SJCRH30 (cell line): ENCODE results near the gene VWC2. TPM values are rescaled to one million over a fixed set of nuclear protein-coding genes. Genes with fewer than 3 reads are reported as not detected.

Experiments used
- DNase-seq, 2 experiments: peaks; one replicate each; pipeline ENCODE4 v3.0.0-alpha.2; 2015 to 2020
- H3K27ac ChIP-seq: fragments of 250-450 bp; sonication (Bioruptor Pico); 2 replicates; pipeline ENCODE4 v1.5.1; 2020; ENCODE audit warnings: mild to moderate bottlenecking, moderate library complexity
- H3K27me3 ChIP-seq: fragments of 250-450 bp; sonication (Bioruptor Pico); 2 replicates; pipeline ENCODE4 v1.5.1; 2020; ENCODE audit warnings: mild to moderate bottlenecking, moderate library complexity
- H3K36me3 ChIP-seq: fragments of 250-450 bp; sonication (Bioruptor Pico); 2 replicates; pipeline ENCODE4 v1.5.1; 2020; ENCODE audit warnings: mild to moderate bottlenecking, moderate library complexity
- H3K4me1 ChIP-seq: fragments of 250-450 bp; sonication (Bioruptor Pico); 2 replicates; pipeline ENCODE4 v1.5.1; 2020; ENCODE audit warnings: mild to moderate bottlenecking, moderate library complexity
- H3K4me3 ChIP-seq: fragments of 250-450 bp; sonication (Bioruptor Pico); 2 replicates; pipeline ENCODE4 v1.5.1; 2020; ENCODE audit warnings: mild to moderate bottlenecking, moderate library complexity
- H3K9me3 ChIP-seq: fragments of 250-450 bp; sonication (Bioruptor Pico); replicated peaks from 2 replicates; pipeline ENCODE4 v1.5.1; 2020; ENCODE audit warnings: mild to moderate bottlenecking, moderate library complexity
- total RNA-seq: library from RNA; depleted of rRNA; stranded (reverse); fragments of >200 nt; shearing (Covaris generic); gene quantifications from 2 replicates; pipeline ENCODE4 v1.2.3, GENCODE V29; 2014

VWC2 gene
- total RNA-seq, 1 experiment from 2014 or later: not detected

DNA sequence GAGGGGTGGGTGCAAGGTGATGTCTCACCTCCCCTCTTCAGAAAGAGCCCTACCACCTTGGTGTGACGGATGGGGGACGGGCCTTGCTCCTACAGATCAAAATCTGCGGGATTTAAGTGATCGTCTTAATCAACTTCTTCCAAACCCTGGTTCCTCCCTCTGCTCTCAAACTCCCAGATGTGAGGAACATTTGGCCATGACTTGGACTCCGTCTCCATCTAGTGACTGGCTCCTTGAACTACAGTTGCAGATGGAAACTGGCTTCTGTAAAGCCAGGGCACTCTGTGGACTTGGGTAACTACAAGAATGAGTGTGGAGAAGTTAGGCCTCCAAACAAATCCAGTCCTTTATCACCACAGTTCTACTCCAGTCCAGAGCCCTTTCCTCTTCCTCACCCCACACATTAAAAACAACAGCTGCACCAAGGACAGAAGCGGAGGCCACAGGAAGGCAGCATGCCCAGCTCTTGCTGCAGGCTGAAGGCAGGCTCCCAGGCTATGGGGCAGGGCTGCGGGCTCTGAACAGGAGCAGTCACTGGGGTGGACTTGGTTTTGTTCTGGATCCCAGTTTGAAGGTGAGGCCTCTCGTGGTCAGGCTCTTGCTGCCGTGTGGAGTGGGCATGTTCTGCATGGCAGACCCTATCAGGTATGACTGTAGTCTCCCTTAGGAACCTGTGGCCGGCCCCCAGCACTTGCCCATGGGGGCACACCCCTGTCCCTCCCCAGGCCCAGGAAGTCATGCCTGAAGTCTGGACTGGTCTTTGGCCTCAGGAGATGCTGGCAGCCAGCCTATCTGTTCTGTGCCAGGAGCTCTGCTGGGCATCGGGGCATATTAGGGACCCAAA lies 79.4 kb downstream of the VWC2 start:
- no peak overlapping the region for H3K27ac ChIP-seq
- peak; percentile 22 to 72 for DNase-seq
- H3K36me3 ChIP-seq: no peaks in the 10 kb centered on the region
- no peaks in the 10 kb centered on the region for H3K9me3 ChIP-seq
- no peak overlapping the region for H3K4me3 ChIP-seq
- H3K27me3 ChIP-seq: no peaks in the 10 kb centered on the region; the same call in 1 of the 2 replicates
- H3K4me1 ChIP-seq: no peaks in the 10 kb centered on the region

GRCh38 chr7:49855281-49855980 lies 82.0 kb downstream of the VWC2 start:
- no peaks in the 10 kb centered on the region for H3K9me3 ChIP-seq
- no peak overlapping the region for H3K27ac ChIP-seq
- no peaks in the 10 kb centered on the region for H3K4me1 ChIP-seq
- no peaks in the 10 kb centered on the region for H3K36me3 ChIP-seq
- H3K27me3 ChIP-seq: no peaks in the 10 kb centered on the region
- no peak for DNase-seq
- no peak overlapping the region for H3K4me3 ChIP-seq

DNA sequence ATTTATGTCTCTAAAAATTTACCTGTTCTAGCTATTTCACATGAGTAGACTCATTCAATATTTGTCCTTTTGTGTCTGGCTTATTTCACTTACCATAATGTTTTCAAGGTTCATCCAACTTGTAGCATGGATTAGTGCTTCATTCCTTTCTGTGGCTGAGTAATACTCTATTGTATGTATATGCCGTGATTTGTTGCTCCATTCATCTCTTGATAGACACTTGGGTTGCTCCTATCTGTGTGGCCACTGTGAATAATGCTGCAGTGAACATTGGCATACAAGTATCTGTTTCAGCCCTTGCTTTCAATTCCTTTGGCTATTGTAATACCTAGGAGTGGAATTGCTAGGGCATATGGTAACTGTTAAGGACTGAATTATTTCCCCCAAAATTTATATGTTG lies 86.9 kb downstream of the VWC2 start:
- no peaks in the 10 kb centered on the region for H3K4me1 ChIP-seq
- H3K27me3 ChIP-seq: no peaks in the 10 kb centered on the region
- DNase-seq: no peak
- no peaks in the 10 kb centered on the region for H3K9me3 ChIP-seq
- H3K4me3 ChIP-seq: no peak overlapping the region
- H3K27ac ChIP-seq: no peak overlapping the region
- no peaks in the 10 kb centered on the region for H3K36me3 ChIP-seq

GRCh38 chr7:49866076-49866735 lies 92.8 kb downstream of the VWC2 start:
- no peaks in the 10 kb centered on the region for H3K36me3 ChIP-seq
- H3K27me3 ChIP-seq: no peaks in the 10 kb centered on the region
- no peak overlapping the region for H3K27ac ChIP-seq
- no peaks in the 10 kb centered on the region for H3K4me1 ChIP-seq
- no peak for DNase-seq
- no peaks in the 10 kb centered on the region for H3K9me3 ChIP-seq
- H3K4me3 ChIP-seq: no peak overlapping the region

DNA sequence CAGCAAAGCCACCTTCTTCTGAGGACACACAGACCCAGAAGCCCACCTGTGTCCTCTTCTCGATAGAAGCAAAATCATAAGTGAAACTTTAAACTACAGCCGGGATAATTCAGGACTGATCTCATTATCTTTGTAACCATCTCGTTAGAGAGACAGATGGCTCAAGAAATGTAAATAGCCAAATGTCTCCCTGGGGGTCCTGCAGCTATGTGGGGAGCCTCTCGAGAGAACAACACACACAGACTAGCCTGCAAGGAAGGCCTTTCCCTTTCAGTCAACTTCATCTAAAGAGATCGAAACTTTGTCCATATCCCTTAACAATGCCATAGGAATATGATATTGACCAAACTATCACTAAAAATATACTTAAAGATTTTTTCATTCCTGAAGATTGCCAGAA lies 93.5 kb downstream of the VWC2 start:
- Histone ChIP-seq H3K27me3 (no peaks in the 10 kb centered on the region), H3K4me3 (no peak overlapping the region), H3K4me1 (no peaks in the 10 kb centered on the region), H3K36me3 (no peaks in the 10 kb centered on the region), H3K27ac (no peak overlapping the region), H3K9me3 (no peaks in the 10 kb centered on the region)
- no peak for DNase-seq

- Histone ChIP-seq H3K36me3 (no peaks in the 10 kb centered on the region), H3K9me3 (no peaks in the 10 kb centered on the region), H3K27me3 (no peaks in the 10 kb centered on the region), H3K4me3 (no peak overlapping the region), H3K4me1 (no peaks in the 10 kb centered on the region), H3K27ac (no peak overlapping the region)
- no peak for DNase-seq
Measured at GRCh38 chr7:49873420-49873819, 100.0 kb downstream of the VWC2 start.

DNA sequence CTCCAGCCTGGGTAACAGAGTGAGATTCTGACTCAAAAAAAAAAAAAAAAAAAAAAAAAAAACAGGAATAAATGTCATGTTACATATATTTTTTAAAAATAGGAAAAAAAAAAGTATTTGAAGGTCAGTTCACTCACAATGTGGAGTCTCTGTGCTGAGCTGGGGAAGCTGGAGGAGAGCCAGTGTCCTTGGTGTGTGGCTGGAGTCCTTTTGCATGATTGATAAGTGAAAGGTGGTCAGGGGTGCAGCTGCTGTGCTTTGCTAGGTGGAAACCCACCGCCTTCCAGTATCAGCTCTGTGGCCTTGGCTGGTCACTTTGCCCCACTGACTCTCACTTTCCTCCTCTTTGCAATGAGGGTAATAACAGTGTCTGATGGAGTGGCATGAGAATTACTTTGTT lies 101.9 kb downstream of the VWC2 start:
- H3K27ac ChIP-seq: no peak overlapping the region
- no peaks in the 10 kb centered on the region for H3K4me1 ChIP-seq
- H3K27me3 ChIP-seq: no peaks in the 10 kb centered on the region
- no peaks in the 10 kb centered on the region for H3K9me3 ChIP-seq
- H3K36me3 ChIP-seq: no peaks in the 10 kb centered on the region
- H3K4me3 ChIP-seq: no peak overlapping the region
- DNase-seq: no peak

- Histone ChIP-seq H3K36me3 (no peaks in the 10 kb centered on the region), H3K27me3 (no peaks in the 10 kb centered on the region), H3K4me3 (no peak overlapping the region), H3K9me3 (no peaks in the 10 kb centered on the region), H3K27ac (no peak overlapping the region), H3K4me1 (no peaks in the 10 kb centered on the region)
- DNase-seq: no peak
Measured at GRCh38 chr7:49876202-49876601, 102.8 kb downstream of the VWC2 start.

- no peaks in the 10 kb centered on the region; the same call in 1 of the 2 replicates for H3K27me3 ChIP-seq
- H3K27ac ChIP-seq: no peak overlapping the region
- H3K4me3 ChIP-seq: no peak overlapping the region
- H3K36me3 ChIP-seq: no peaks in the 10 kb centered on the region
- peak; percentile 13 to 65 for DNase-seq
- no peaks in the 10 kb centered on the region for H3K9me3 ChIP-seq
- no peaks in the 10 kb centered on the region for H3K4me1 ChIP-seq
Measured at GRCh38 chr7:49878089-49878488, 104.7 kb downstream of the VWC2 start.

- no peaks in the 10 kb centered on the region for H3K4me1 ChIP-seq
- H3K27ac ChIP-seq: no peak overlapping the region
- no peaks in the 10 kb centered on the region; the same call in 1 of the 2 replicates for H3K27me3 ChIP-seq
- no peaks in the 10 kb centered on the region for H3K9me3 ChIP-seq
- no peak overlapping the region for H3K4me3 ChIP-seq
- DNase-seq: no peak
- no peaks in the 10 kb centered on the region for H3K36me3 ChIP-seq
Measured at GRCh38 chr7:49878627-49879026, 105.2 kb downstream of the VWC2 start.

DNA sequence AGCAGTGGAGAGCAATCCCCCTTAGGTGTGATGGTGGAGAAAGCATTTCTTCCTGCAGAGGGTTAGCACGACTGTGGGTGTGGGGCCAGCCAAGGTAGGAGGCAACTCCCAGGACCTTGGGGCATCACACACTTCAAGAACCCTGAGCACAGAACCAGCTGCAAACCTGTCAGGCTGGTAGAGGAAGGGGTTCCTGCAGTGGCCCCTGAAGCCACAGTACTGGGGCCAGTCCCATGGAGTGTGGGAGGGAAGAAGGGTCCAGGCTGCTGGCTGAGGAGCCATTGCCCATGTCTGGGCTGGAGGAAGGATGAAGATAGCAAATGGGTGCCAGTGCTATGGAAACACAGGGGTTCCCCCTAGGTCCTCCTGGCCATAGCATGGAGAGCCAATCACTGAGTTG lies 110.5 kb downstream of the VWC2 start:
- Histone ChIP-seq H3K4me3 (no peak overlapping the region), H3K4me1 (no peaks in the 10 kb centered on the region), H3K9me3 (no peaks in the 10 kb centered on the region), H3K27ac (no peak overlapping the region), H3K27me3 (peaks cover 4% of the 10 kb centered on the region), H3K36me3 (no peaks in the 10 kb centered on the region)
- no peak for DNase-seq

GRCh38 chr7:49885593-49886285 lies 112.3 kb downstream of the VWC2 start:
- Histone ChIP-seq H3K27me3 (peaks cover 4% of the 10 kb centered on the region), H3K4me3 (no peak overlapping the region), H3K9me3 (no peaks in the 10 kb centered on the region), H3K27ac (no peak overlapping the region), H3K36me3 (no peaks in the 10 kb centered on the region), H3K4me1 (no peaks in the 10 kb centered on the region)
- DNase-seq: peak in 1 of 2 experiments; percentile 20

DNA sequence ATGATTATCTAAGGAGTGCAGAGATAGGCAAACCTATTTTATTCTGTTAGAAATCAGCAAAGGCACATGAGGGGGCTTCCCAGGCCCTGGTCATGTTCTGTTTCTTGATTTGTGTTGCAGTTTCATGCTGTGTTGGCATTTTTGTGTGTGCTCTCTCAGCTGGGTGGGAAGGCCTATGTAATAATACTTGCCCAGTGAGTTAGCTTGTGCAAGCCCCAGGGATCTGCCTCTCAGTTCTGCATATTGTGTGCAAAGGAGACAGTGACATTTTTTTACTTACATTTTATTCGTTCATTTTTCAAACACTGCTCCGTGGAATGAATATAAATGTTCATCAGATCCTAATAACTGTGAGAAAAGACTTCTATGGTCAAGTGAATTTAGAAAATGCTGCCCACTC lies 119.0 kb downstream of the VWC2 start:
- Histone ChIP-seq H3K4me3 (no peak overlapping the region), H3K27ac (no peak overlapping the region), H3K9me3 (no peaks in the 10 kb centered on the region), H3K27me3 (no peaks in the 10 kb centered on the region), H3K36me3 (no peaks in the 10 kb centered on the region), H3K4me1 (no peaks in the 10 kb centered on the region)
- no peak for DNase-seq

- H3K27ac ChIP-seq: no peak overlapping the region
- no peak for DNase-seq
- H3K4me1 ChIP-seq: no peaks in the 10 kb centered on the region
- no peak overlapping the region for H3K4me3 ChIP-seq
- H3K9me3 ChIP-seq: no peaks in the 10 kb centered on the region
- no peaks in the 10 kb centered on the region for H3K27me3 ChIP-seq
- no peaks in the 10 kb centered on the region for H3K36me3 ChIP-seq
Measured at GRCh38 chr7:49893131-49893530, 119.7 kb downstream of the VWC2 start.

- Histone ChIP-seq H3K27me3 (no peaks in the 10 kb centered on the region), H3K9me3 (no peaks in the 10 kb centered on the region), H3K36me3 (no peaks in the 10 kb centered on the region), H3K4me1 (no peaks in the 10 kb centered on the region), H3K27ac (no peak overlapping the region), H3K4me3 (no peak overlapping the region)
- no peak for DNase-seq
Measured at GRCh38 chr7:49894543-49894942, 121.1 kb downstream of the VWC2 start.
